Stomach smooth muscle (tissue), 2 donors: Measurements from ENCODE around the gene C12orf42.
A peak's percentile ranks its signal among the peaks of the same experiment; 100 is the strongest.

ENCODE experiments used
- H3K27ac ChIP-seq: one replicate; pipeline ENCODE4 v1.7.0; 2013; ENCODE audit warnings: mild to moderate bottlenecking, low read length, inconsistent platforms
- H3K27me3 ChIP-seq, 2 donors: one replicate each; pipeline ENCODE4 v1.7.0; 2013; ENCODE audit warnings: low read length in 2 of 2; ENCODE audit not compliant: insufficient read depth in 2 of 2, control insufficient read depth in 1 of 2
- H3K36me3 ChIP-seq, 2 donors: one replicate each; pipeline ENCODE4 v1.7.0; 2013; ENCODE audit warnings: low read length in 2 of 2; ENCODE audit not compliant: control insufficient read depth in 2 of 2, insufficient read depth in 2 of 2
- H3K4me1 ChIP-seq: one replicate; pipeline ENCODE4 v1.7.0; 2013; ENCODE audit warnings: low read length; ENCODE audit not compliant: control insufficient read depth, insufficient read depth
- H3K4me3 ChIP-seq, 2 donors: one replicate each; pipeline ENCODE4 v1.7.0; 2013; ENCODE audit warnings: low read length in 2 of 2
- H3K9ac ChIP-seq, 2 donors: one replicate each; pipeline ENCODE4 v1.7.0; 2013; ENCODE audit warnings: low read length in 2 of 2, mild to moderate bottlenecking in 1 of 2
- H3K9me3 ChIP-seq, 2 donors: one replicate each; pipeline ENCODE4 v1.7.0; 2013; ENCODE audit warnings: low read length in 2 of 2; ENCODE audit not compliant: control insufficient read depth in 2 of 2
- donor health status: healthy.
- donor health status: Pancreatic carcinoma.

C12orf42 gene

GRCh38 chr12:103495469-103496456 is at the start of gene C12orf42:
Gene C12orf42 (minus strand): TSS chr12:103495968. CDS start chr12:103478426, 17,542 bp downstream.
- peaks cover 21 to 33% of the 10 kb centered on the region in 2 donors for H3K27me3 ChIP-seq
- H3K9me3 ChIP-seq = peaks cover 0 to 2% of the 10 kb centered on the region in 2 donors
- H3K9ac ChIP-seq = no peak within 1 kb of the TSS
- no peaks in the 10 kb centered on the region for H3K36me3 ChIP-seq
- H3K27ac ChIP-seq = no peak within 1 kb of the TSS
- H3K4me1 ChIP-seq = peaks cover 7% of the 10 kb centered on the region
- peak within 1 kb of the TSS; percentile 51 to 62 for H3K4me3 ChIP-seq

- Histone ChIP-seq H3K27ac (no peak overlapping the region), H3K4me1 (no peaks in the 10 kb centered on the region), H3K4me3 (no peak overlapping the region), H3K9ac (no peak overlapping the region), H3K9me3 (no peaks in the 10 kb centered on the region), H3K36me3 (no peaks in the 10 kb centered on the region), H3K27me3 (no peaks in the 10 kb centered on the region)
These were observed 46.3 kb upstream of the C12orf42 start for GRCh38 chr12:103542078-103542477.

GRCh38 chr12:103540319-103540718 is 44.6 kb upstream of the C12orf42 start:
- Histone ChIP-seq H3K4me1 (no peaks in the 10 kb centered on the region), H3K27ac (no peak overlapping the region), H3K9me3 (no peaks in the 10 kb centered on the region), H3K27me3 (no peaks in the 10 kb centered on the region), H3K9ac (no peak overlapping the region), H3K36me3 (no peaks in the 10 kb centered on the region), H3K4me3 (no peak overlapping the region)

GRCh38 chr12:103538397-103538796 is 42.6 kb upstream of the C12orf42 start:
- H3K4me3 ChIP-seq = no peak overlapping the region
- H3K27me3 ChIP-seq = no peaks in the 10 kb centered on the region

GRCh38 chr12:103530307-103531066 is 34.7 kb upstream of the C12orf42 start:
- no peak overlapping the region for H3K27ac ChIP-seq
- peaks cover 3 to 8% of the 10 kb centered on the region in 2 donors for H3K27me3 ChIP-seq
- H3K4me1 ChIP-seq = no peaks in the 10 kb centered on the region
- no peaks in the 10 kb centered on the region for H3K36me3 ChIP-seq
- no peak overlapping the region for H3K9ac ChIP-seq
- H3K9me3 ChIP-seq = no peaks in the 10 kb centered on the region
- no peak overlapping the region for H3K4me3 ChIP-seq

More at GRCh38 chr12:103538397-103538796, 42.6 kb upstream of the C12orf42 start:
- H3K36me3 ChIP-seq = no peaks in the 10 kb centered on the region
- H3K27ac ChIP-seq = no peak overlapping the region
- H3K9me3 ChIP-seq = no peaks in the 10 kb centered on the region
- H3K9ac ChIP-seq = no peak overlapping the region
- H3K4me1 ChIP-seq = no peaks in the 10 kb centered on the region

- H3K4me1 ChIP-seq = no peaks in the 10 kb centered on the region
- no peak overlapping the region for H3K27ac ChIP-seq
- no peaks in the 10 kb centered on the region for H3K36me3 ChIP-seq
- no peak overlapping the region for H3K4me3 ChIP-seq
- no peaks in the 10 kb centered on the region for H3K9me3 ChIP-seq
- peaks cover 6 to 8% of the 10 kb centered on the region in 2 donors for H3K27me3 ChIP-seq
- no peak overlapping the region for H3K9ac ChIP-seq
These were observed 33.5 kb upstream of the C12orf42 start for GRCh38 chr12:103529306-103529705.

- Histone ChIP-seq H3K27ac (no peak overlapping the region), H3K36me3 (no peaks in the 10 kb centered on the region), H3K27me3 (peaks cover 5 to 6% of the 10 kb centered on the region in 2 donors), H3K4me3 (no peak overlapping the region), H3K4me1 (no peaks in the 10 kb centered on the region), H3K9ac (no peak overlapping the region), H3K9me3 (no peaks in the 10 kb centered on the region)
These were observed 28.6 kb upstream of the C12orf42 start for GRCh38 chr12:103524238-103524875.

- Histone ChIP-seq H3K4me3 (no peak overlapping the region), H3K27me3 (peaks cover under 1 to 6% of the 10 kb centered on the region in 2 donors), H3K4me1 (no peaks in the 10 kb centered on the region), H3K36me3 (no peaks in the 10 kb centered on the region), H3K27ac (no peak overlapping the region), H3K9ac (no peak overlapping the region), H3K9me3 (no peaks in the 10 kb centered on the region)
These were observed 28.0 kb upstream of the C12orf42 start for GRCh38 chr12:103523771-103524170.

GRCh38 chr12:103520686-103521215 is 25.0 kb upstream of the C12orf42 start:
- Histone ChIP-seq H3K9ac (no peak overlapping the region), H3K4me3 (no peak overlapping the region)

GRCh38 chr12:103519632-103520031 is 23.9 kb upstream of the C12orf42 start:
- Histone ChIP-seq H3K9me3 (no peaks in the 10 kb centered on the region), H3K4me3 (no peak overlapping the region), H3K4me1 (no peaks in the 10 kb centered on the region)

More at GRCh38 chr12:103520686-103521215, 25.0 kb upstream of the C12orf42 start:
- Histone ChIP-seq H3K36me3 (no peaks in the 10 kb centered on the region), H3K27me3 (peaks cover 0 to 6% of the 10 kb centered on the region in 2 donors), H3K9me3 (no peaks in the 10 kb centered on the region), H3K4me1 (no peaks in the 10 kb centered on the region), H3K27ac (no peak overlapping the region)

More at GRCh38 chr12:103519632-103520031, 23.9 kb upstream of the C12orf42 start:
- Histone ChIP-seq H3K27ac (no peak overlapping the region), H3K36me3 (no peaks in the 10 kb centered on the region), H3K9ac (no peak overlapping the region), H3K27me3 (peaks cover 0 to 6% of the 10 kb centered on the region in 2 donors)
